ENCODE measurements around the gene PPP1R9B. TPM values are rescaled to one million over a fixed set of nuclear protein-coding genes. Genes with fewer than 3 reads are reported as not detected.

PPP1R9B gene
- total RNA-seq, 1 donor from 2014 or later: 16.6 TPM

GRCh38 chr17:50148226-50149090 is 2.0 kb downstream of the PPP1R9B start:
- peaks cover 8% of the 10 kb centered on the region for H3K36me3 ChIP-seq (ENCODE audit: control insufficient read depth, insufficient read depth, low read length)
- H3K4me3 ChIP-seq (ENCODE audit: low read depth, low read length): peak overlapping the region; percentile 70
- FAIRE-seq: no peak
- peak; percentile 84 for DNase-seq (ENCODE audit: low read depth)
- no peaks in the 10 kb centered on the region for H3K27me3 ChIP-seq (ENCODE audit: control insufficient read depth, insufficient read depth, low read length)
- TF ChIP-seq, protein P1, sequence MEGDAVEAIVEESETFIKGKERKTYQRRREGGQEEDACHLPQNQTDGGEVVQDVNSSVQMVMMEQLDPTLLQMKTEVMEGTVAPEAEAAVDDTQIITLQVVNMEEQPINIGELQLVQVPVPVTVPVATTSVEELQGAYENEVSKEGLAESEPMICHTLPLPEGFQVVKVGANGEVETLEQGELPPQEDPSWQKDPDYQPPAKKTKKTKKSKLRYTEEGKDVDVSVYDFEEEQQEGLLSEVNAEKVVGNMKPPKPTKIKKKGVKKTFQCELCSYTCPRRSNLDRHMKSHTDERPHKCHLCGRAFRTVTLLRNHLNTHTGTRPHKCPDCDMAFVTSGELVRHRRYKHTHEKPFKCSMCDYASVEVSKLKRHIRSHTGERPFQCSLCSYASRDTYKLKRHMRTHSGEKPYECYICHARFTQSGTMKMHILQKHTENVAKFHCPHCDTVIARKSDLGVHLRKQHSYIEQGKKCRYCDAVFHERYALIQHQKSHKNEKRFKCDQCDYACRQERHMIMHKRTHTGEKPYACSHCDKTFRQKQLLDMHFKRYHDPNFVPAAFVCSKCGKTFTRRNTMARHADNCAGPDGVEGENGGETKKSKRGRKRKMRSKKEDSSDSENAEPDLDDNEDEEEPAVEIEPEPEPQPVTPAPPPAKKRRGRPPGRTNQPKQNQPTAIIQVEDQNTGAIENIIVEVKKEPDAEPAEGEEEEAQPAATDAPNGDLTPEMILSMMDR (IDR thresholded peaks at IDR 0.05; ENCODE audit: insufficient read depth, low read length, severe bottlenecking): peak; percentile 64

DNA sequence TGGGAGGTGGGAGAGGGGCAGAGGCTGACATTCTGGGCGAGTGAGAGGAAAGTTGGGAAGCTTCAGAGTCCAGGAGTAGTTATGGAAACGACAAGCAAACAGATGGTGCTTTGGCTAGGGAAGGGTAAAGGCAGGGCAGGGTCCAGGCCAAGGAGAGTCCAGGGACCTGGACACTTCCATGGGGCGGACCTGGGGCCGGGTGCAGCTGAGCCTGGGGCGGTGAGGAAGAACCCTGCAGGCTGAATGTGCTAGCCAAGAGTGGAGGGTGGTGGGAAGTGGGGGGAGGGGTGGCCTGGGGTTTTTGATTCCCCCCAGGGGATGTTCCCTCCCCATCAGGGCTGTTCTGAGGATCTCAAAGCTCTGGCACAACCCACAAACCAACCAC is 2.6 kb downstream of the PPP1R9B start:
- TF ChIP-seq, protein P1 (IDR thresholded peaks at IDR 0.05; ENCODE audit: insufficient read depth, low read length, severe bottlenecking): no peak
- Histone ChIP-seq H3K36me3 (ENCODE audit: control insufficient read depth, insufficient read depth, low read length) (peaks cover 11% of the 10 kb centered on the region), H3K4me3 (ENCODE audit: low read depth, low read length) (peak overlapping the region; percentile 70), H3K27me3 (ENCODE audit: control insufficient read depth, insufficient read depth, low read length) (no peaks in the 10 kb centered on the region)
- FAIRE-seq (no peak), DNase-seq (ENCODE audit: low read depth) (no peak)

DNA sequence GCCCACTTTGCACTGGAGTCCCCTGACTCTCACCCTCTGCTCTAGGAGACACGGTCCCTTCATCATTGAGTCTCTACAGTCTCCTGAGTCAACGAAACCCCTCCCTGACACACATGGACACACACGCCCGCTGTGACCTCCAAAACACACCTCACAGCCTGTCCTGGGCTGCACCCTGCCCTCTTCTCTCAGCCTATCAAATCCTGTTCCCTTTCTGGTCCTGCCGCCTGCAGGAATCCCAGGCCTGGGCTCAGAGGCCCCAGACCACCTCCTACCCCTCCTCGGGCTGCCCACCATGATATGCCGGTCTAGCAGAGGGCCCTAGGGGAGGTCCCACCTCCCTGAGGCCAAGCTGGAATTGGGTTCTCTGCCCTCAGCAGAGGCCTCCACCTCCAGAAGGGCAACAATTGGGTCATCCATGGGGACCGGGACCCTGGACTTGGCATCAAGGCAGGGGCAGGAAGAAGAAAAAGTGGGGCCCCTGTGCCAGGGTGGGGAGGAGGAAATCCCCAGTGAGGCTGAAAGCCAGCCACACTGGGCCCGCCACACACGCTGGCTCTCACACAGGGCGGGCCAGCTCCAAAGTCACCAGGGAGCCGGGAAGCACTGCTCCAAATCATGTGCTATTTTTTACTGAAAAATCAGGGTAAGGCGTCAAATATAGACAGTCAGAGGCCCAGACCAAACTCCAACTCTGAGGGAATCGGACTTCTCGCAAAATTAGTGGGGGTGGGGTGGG is 3.4 kb downstream of the PPP1R9B start:
- Histone ChIP-seq H3K27me3 (ENCODE audit: control insufficient read depth, insufficient read depth, low read length) (no peaks in the 10 kb centered on the region), H3K36me3 (ENCODE audit: control insufficient read depth, insufficient read depth, low read length) (peaks cover 12% of the 10 kb centered on the region), H3K4me3 (ENCODE audit: low read depth, low read length) (no peak overlapping the region)
- TF ChIP-seq, protein P1 (IDR thresholded peaks at IDR 0.05; ENCODE audit: insufficient read depth, low read length, severe bottlenecking): no peak
- DNase-seq (ENCODE audit: low read depth) (no peak), FAIRE-seq (no peak)

- no peaks in the 10 kb centered on the region for H3K27me3 ChIP-seq (ENCODE audit: control insufficient read depth, insufficient read depth, low read length)
- DNase-seq (ENCODE audit: low read depth): no peak
- TF ChIP-seq, protein P1 (IDR thresholded peaks at IDR 0.05; ENCODE audit: insufficient read depth, low read length, severe bottlenecking): peak; percentile 40
- H3K36me3 ChIP-seq (ENCODE audit: control insufficient read depth, insufficient read depth, low read length): peaks cover 17% of the 10 kb centered on the region
- H3K4me3 ChIP-seq (ENCODE audit: low read depth, low read length): no peak overlapping the region
- no peak for FAIRE-seq
Measured at GRCh38 chr17:50146230-50146926, 4.1 kb downstream of the PPP1R9B start.

GRCh38 chr17:50145532-50146229 is 4.8 kb downstream of the PPP1R9B start:
- TF ChIP-seq, protein P1 (IDR thresholded peaks at IDR 0.05; ENCODE audit: insufficient read depth, low read length, severe bottlenecking): no peak
- Histone ChIP-seq H3K4me3 (ENCODE audit: low read depth, low read length) (no peak overlapping the region), H3K36me3 (ENCODE audit: control insufficient read depth, insufficient read depth, low read length) (peaks cover 20% of the 10 kb centered on the region), H3K27me3 (ENCODE audit: control insufficient read depth, insufficient read depth, low read length) (no peaks in the 10 kb centered on the region)
- FAIRE-seq: no peak
- DNase-seq (ENCODE audit: low read depth): no peak

All from bronchial epithelial cell (primary cell).